Brain microvascular endothelial cell (primary cell): ENCODE measurements around the gene FBXW8.

Experiments used
- DNase-seq: peaks from one replicate; pipeline ENCODE4 v3.0.0-alpha.2; 2020
- H3K27ac ChIP-seq: fragments of 250-450 bp; sonication (Bioruptor Pico); 2 replicates; pipeline ENCODE4 v1.5.1; 2020; ENCODE audit warnings: mild to moderate bottlenecking, moderate library complexity
- H3K27me3 ChIP-seq: fragments of 250-450 bp; sonication (Bioruptor Pico); replicated peaks from 2 replicates; pipeline ENCODE4 v1.5.1; 2020; ENCODE audit warnings: mild to moderate bottlenecking
- H3K36me3 ChIP-seq: fragments of 250-450 bp; sonication (Bioruptor Pico); replicated peaks from 2 replicates; pipeline ENCODE4 v1.5.1; 2020; ENCODE audit warnings: mild to moderate bottlenecking
- H3K4me3 ChIP-seq: 2 replicates; pipeline ENCODE4 v1.5.1; 2011; ENCODE audit warnings: low read depth, mild to moderate bottlenecking, control low read depth, low read length, moderate library complexity
- in situ Hi-C: cut with HindIII; loops from 2 replicates; pipeline ENCODE4 v1.10.0; 2017; ENCODE audit warnings: low sequenced_read_pairs, low pct_ligation_motif_present
- TF ChIP-seq, protein P1 (sequence below): IDR thresholded peaks from 2 replicates; pipeline ENCODE4 v1.5.1; 2011; ENCODE audit warnings: low read depth, mild to moderate bottlenecking, moderate library complexity, low read length, control low read depth, inconsistent platforms; ENCODE audit errors: missing control alignments

Gene FBXW8

DNA sequence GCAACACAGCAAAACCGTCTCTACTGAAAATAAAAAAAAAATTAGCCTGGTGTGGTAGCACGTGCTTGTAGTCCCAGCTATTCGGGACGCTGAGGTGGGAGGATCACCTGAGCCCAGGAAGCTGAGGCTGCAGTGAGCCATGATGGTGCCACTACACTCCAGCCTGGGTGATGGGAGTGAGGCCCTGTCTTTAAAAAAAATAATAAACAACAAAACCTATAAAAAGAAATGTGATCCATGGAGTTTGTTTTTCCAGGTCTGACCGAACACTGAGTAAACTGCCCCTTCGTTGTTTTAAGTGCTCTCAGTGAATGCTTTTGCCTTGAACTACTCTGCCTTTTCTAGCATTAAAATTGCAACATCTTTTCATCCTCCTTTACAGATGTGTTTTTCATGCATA lies 111.7 kb downstream of the FBXW8 start:
- Histone ChIP-seq H3K27ac (no peak overlapping the region), H3K36me3 (peaks cover 34% of the 10 kb centered on the region), H3K27me3 (no peaks in the 10 kb centered on the region), H3K4me3 (no peak overlapping the region)
- in situ Hi-C loops = no loop called here
- DNase-seq = no peak
- TF ChIP-seq, protein P1, sequence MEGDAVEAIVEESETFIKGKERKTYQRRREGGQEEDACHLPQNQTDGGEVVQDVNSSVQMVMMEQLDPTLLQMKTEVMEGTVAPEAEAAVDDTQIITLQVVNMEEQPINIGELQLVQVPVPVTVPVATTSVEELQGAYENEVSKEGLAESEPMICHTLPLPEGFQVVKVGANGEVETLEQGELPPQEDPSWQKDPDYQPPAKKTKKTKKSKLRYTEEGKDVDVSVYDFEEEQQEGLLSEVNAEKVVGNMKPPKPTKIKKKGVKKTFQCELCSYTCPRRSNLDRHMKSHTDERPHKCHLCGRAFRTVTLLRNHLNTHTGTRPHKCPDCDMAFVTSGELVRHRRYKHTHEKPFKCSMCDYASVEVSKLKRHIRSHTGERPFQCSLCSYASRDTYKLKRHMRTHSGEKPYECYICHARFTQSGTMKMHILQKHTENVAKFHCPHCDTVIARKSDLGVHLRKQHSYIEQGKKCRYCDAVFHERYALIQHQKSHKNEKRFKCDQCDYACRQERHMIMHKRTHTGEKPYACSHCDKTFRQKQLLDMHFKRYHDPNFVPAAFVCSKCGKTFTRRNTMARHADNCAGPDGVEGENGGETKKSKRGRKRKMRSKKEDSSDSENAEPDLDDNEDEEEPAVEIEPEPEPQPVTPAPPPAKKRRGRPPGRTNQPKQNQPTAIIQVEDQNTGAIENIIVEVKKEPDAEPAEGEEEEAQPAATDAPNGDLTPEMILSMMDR = no peak

DNA sequence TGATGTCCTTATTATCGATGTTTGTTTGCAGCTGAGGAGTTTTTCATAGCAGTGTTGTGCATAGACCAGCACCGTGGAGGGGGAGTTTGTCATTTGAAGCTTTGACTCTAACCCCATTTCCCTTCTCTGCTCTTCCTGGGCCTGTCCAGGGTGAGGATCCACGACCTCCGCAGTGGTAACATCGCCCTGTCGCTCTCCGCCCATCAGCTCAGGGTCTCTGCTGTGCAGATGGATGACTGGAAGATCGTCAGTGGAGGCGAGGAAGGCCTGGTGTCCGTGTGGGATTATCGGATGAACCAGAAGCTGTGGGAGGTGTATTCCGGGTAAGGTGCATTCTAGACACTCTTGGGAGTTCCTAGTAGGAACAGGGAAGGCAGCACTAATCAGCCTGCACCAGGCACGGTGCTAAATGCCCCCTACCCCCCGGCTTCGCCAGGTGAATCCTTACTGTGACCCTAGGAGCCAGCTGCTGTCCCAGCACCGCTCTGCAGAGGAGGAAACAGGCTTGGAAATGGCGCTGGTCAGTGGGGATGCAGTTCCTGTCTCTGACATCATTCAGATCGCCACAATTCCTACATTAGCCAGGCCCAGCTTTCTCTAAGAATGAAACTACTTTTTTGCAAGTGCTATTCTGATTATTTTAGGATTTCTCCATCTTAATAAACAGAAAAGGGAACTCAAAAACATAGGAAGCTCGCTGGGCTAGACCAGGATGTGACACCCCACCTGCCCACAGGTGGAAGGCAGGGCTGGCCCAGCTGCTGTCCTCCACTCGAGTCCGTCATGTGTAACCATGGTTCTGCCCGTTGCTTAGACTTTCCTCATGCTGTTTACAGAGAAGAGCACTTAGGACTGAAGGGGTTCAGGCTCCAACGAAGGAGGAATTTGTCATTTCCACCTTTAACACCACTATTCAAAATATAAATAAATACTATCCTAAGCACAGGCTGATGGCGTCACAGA lies 113.5 kb downstream of the FBXW8 start:
- TF ChIP-seq, protein P1 = no peak
- no peak overlapping the region for H3K27ac ChIP-seq
- in situ Hi-C loops = no loop called here
- no peak for DNase-seq
- peaks cover 49% of the 10 kb centered on the region for H3K36me3 ChIP-seq
- no peaks in the 10 kb centered on the region for H3K27me3 ChIP-seq
- no peak overlapping the region for H3K4me3 ChIP-seq

DNA sequence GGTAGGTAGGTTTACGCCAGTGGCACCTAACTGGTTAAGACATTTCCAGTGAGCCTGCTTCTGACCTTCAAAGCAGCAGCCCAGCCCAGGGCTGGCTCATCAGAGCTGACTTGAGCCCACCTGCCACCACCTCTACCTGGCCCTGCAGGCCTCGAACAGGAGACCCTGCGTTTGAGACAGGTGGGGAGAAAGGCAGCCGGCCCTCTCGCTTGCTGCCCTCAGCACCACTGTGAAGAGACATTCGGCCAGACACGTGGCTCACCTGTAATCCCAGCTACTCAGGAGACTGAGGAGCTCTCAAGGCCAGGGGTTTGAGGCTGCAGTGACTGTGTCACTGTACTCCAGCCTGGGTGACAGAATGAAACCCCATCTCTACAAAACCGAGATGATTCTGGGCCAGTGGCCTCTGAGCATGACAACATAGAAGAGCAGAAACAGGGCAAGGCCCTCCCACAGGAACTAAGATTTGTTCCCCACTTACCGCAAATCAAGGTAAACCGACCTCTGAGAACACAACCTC lies 114.3 kb downstream of the FBXW8 start:
- no peaks in the 10 kb centered on the region for H3K27me3 ChIP-seq
- no peak overlapping the region for H3K4me3 ChIP-seq
- TF ChIP-seq, protein P1 = no peak
- in situ Hi-C loops = no loop called here
- no peak overlapping the region for H3K27ac ChIP-seq
- DNase-seq = no peak
- peaks cover 50% of the 10 kb centered on the region for H3K36me3 ChIP-seq

DNA sequence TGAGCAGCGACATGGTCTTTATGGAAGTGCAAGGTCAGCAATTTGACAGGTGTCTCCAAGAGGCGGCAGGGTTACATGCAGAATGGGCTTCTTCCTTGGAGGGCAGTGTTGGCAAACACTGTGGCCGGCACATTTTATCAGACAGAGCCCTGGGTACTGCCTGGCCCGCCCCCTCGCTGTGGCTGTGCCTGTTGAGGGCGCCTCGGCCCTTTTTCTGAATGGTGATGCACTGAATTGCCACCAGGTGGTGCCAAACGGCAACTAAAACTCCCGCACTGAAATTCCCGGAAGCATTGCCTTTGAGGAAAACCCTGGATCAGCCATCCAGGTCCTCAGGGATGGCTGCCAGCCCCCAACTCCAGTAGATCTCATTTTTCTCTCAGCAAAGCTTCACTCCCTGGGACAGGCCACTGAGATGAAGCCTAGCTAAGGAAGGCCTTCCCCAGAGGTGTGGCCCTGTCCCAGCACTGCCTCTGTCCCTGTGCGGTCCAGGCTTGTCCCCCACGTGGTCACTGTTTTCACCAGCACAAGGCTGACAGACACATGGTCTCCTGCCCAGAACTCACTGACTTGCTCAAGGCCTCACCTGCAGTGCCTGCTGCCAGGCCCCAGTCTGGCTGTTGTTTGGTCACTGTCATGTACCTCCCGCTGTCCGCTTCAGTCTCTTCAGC lies 114.9 kb downstream of the FBXW8 start:
- Histone ChIP-seq H3K36me3 (peaks cover 51% of the 10 kb centered on the region), H3K27me3 (no peaks in the 10 kb centered on the region), H3K27ac (no peak overlapping the region), H3K4me3 (no peak overlapping the region)
- TF ChIP-seq, protein P1 = peak; percentile 90
- DNase-seq = peak; percentile 51
- in situ Hi-C loops = no loop called here

DNA sequence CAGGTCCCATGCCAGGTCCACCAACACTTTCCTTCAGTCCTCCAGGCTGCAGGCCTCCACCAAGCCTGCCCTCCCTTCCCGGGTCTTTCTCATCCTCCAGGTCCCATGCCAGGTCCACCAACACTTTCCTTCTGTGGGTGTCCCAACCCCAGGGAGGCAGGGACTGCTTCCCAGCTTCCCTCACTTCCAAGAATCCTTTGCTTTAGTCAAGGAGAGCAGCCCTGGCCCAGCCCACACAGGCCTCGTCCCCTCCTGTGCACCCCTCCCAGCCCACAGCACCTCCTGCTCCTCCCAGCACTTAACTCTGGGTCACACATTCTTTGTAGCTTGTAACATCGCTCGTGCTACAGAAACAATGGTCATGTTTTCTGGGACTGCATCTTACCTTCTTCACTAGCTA lies 115.6 kb downstream of the FBXW8 start:
- Histone ChIP-seq H3K27ac (no peak overlapping the region), H3K36me3 (peaks cover 49% of the 10 kb centered on the region), H3K4me3 (no peak overlapping the region), H3K27me3 (no peaks in the 10 kb centered on the region)
- no peak for DNase-seq
- TF ChIP-seq, protein P1 = no peak
- in situ Hi-C loops = no loop called here
